Umbilical cord (tissue), 2 donors: ENCODE data around the gene UGT1A9. TPM values are rescaled to one million over a fixed set of nuclear protein-coding genes. Genes with fewer than 3 reads are reported as not detected.
"Not testable (repeated sequence)": the region's sequence is repeated elsewhere in the genome, so short reads cannot be mapped to it uniquely, and the experiment has no call there.

Source experiments
- DNase-seq: peaks from one replicate; pipeline ENCODE4 v3.0.0-alpha.2; 2015; ENCODE audit warnings: low spot score
- total RNA-seq: library from RNA; depleted of rRNA; stranded (reverse); fragments of >200 nt; gene quantifications from one replicate; pipeline ENCODE4 v1.2.3, GENCODE V29; 2014; ENCODE audit warnings: low replicate concordance; ENCODE audit not compliant: insufficient read depth

UGT1A9 gene
- total RNA-seq, result 0.48 TPM

DNA sequence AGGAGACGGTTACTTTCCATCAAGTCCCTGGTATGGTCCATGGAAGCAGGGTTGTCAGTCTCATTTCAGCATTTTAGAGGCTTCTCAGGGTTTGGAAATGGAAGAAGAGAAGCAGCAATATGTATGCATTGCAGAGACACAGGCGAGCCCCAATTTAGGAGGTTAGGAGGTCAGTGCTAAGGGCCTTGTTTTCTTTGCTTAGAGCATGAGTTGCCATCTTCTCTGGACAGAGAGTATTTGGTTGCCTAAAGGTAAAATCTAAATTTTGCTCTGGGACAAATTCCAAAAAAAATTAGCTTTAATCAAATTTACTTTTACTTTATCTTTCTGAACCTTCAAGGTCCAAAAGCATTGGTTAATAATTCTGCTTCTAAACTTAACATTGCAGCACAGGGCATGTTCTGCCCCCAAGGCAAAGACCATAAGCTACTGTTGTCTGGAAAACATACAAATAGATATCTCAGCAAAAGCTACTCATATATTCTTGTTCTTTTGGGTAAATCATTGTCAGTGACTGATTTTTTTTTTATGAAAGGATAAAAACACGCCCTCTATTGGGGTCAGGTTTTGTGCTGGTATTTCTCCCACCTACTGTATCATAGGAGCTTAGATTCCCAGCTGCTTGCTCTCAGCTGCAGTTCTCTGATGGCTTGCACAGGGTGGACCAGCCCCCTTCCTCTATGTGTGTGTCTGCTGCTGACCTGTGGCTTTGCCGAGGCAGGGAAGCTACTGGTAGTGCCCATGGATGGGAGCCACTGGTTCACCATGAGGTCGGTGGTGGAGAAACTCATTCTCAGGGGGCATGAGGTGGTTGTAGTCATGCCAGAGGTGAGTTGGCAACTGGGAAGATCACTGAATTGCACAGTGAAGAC lies at the start of gene UGT1A9:
Gene UGT1A9, plus strand, starts transcription at position 609 of the 872 bp plus-strand sequence. Its CDS starts 37 bp downstream, at position 646.
- DNase-seq, result no peak

GRCh38 chr2:233627331-233628025 lies 44.2 kb upstream of the UGT1A9 start:
- DNase-seq, result no peak

DNA sequence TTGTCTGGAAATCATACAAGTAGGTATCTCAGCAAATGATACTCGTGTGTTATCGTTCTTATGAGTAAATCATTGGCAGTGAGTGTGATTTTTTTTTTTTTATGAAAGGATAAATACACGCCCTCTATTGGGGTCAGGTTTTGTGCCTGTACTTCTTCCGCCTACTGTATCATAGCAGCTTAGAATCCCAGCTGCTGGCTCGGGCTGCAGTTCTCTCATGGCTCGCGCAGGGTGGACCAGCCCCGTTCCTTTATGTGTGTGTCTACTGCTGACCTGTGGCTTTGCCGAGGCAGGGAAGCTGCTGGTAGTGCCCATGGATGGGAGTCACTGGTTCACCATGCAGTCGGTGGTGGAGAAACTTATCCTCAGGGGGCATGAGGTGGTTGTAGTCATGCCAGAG lies 35.4 kb upstream of the UGT1A9 start, which contains the start of gene UGT1A10:
Gene UGT1A10, plus strand, starts transcription at position 143 of the 400 bp plus-strand sequence. Its CDS starts 75 bp downstream, at position 218.
- not testable (repeated sequence) for DNase-seq

- DNase-seq, result no peak
These were observed 32.9 kb upstream of the UGT1A9 start for GRCh38 chr2:233638836-233639235.

DNA sequence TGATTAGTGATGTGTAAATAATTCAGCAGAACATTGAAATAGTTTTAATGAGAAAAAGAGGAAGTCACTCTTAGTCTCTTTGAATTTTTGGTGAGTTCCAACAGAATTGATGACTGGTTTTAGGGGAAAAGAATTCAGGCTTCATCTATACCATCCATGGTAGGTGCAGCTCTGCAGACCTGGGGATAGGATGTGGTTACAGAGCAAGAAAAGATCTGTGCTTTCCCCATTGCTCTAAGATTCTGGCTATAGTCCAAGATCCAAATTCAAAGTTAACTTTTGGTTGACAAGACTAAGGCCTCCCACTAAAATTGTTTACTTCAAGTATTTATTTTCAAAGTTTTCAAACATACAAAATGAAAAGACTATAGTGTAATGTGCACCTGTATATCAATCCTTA lies 31.8 kb upstream of the UGT1A9 start:
- DNase-seq, result no peak

- DNase-seq, result no peak
These were observed 28.6 kb upstream of the UGT1A9 start for GRCh38 chr2:233643128-233643527.

DNA sequence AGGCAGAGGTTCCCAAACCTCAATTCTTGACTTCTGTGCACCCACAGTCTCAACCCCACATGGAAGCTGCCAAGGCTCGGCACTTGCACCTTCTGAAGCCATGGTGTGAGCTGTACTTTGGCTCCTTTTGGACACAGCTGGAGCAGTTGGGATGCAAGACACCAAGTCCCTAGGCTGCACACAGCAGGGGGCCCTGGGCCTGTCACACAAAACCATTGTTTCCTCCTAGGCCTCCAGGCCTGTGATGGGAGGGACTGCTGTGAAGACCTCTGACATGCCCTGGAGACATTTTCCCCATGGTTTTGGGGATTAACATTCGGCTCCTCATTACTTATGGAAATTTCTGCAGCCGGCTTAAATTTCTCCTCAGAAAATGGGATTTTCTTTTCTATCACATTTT lies 25.7 kb upstream of the UGT1A9 start:
- DNase-seq, result not testable (repeated sequence)

- no peak for DNase-seq
These were observed 20.7 kb upstream of the UGT1A9 start for GRCh38 chr2:233650981-233651380.

DNA sequence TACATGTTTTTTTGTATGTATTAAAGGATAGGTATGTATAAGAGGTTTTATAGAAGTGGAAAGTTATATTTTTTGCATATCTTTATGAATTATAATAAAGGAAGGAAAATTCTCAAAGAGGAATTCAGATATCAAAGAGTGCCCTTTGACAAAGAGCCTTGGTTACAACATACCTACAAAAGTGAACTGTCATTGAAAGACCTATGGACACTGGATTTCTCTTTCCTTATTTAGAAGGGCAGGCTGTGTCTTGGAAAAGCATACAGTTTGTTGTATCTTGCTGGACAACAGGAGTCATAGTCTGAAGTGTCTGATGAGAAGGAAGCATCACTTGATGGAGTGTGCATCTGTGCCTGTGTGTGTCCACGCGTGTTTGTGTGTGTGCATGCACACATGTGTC lies 20.3 kb upstream of the UGT1A9 start:
- DNase-seq, result no peak

GRCh38 chr2:233654501-233654900 lies 17.2 kb upstream of the UGT1A9 start:
- DNase-seq, result no peak

DNA sequence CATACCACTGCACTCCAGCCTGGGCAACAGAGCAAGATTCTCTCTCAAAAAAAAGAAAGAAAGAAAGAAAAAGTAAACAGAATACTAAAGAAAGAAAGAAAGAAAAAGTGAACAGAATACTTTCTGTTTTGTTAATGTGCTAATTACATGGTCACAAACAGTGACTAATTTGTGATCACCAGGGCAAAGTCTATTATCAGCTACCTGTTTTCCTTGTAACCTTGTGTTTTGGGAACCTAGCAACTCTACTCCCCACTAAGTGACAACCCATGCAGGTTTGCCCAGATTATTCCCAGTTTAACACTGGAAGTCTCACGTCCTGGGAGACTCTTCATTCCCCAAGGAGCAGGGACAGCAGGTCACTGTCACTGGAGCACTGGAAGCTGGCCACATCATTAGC lies 16.7 kb upstream of the UGT1A9 start:
- no peak for DNase-seq

- not testable (repeated sequence) for DNase-seq
These were observed 15.8 kb upstream of the UGT1A9 start for GRCh38 chr2:233655943-233656342.

DNA sequence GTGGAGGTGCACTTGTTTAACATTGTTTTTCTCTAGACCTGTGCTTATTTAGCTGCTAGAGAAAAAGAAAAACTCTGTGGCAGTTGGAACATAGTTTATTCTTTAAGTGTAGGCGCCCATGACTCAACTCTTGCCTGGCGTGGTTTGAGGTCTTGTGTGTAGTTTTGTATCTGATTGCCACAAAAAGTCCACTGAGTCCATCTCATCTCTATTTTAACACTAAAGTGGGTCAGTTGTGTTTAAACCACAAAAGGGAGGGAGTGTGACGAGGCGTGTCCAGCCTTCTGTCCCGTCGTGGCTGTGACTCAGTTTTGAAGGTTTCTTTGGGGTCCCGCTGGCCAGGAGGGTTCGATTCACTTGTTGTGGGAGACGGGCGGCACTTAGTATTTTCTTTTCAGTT lies 15.3 kb upstream of the UGT1A9 start:
- DNase-seq, result no peak

DNA sequence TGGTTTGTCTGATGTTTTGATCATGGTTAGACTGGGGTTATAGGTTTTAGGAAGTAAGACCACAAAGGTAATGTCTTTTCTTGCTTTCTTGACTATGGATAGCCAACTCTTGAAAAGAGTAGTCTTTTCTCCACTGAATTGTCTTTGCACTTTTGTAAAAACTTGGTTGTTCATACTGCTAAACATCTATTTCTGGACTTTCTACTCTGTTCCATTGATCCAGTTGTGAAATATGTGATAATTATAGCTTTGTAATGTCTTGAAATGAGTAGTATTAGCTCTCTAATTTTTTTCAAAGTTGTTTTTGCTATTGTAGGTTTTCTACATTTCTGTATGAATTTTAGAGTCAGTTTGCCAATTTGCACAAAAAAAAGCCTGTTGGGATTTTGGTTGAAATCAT lies 13.1 kb upstream of the UGT1A9 start:
- no peak for DNase-seq

GRCh38 chr2:233663911-233664310 lies 7.8 kb upstream of the UGT1A9 start:
- no peak for DNase-seq

- no peak for DNase-seq
These were observed 3.0 kb upstream of the UGT1A9 start for GRCh38 chr2:233668605-233669260.

- DNase-seq, result no peak
These were observed 1.2 kb downstream of the UGT1A9 start for GRCh38 chr2:233672886-233673285.

GRCh38 chr2:233673896-233674295 lies 2.2 kb downstream of the UGT1A9 start:
- no peak for DNase-seq

GRCh38 chr2:233674314-233674713 lies 2.6 kb downstream of the UGT1A9 start:
- no peak for DNase-seq

DNA sequence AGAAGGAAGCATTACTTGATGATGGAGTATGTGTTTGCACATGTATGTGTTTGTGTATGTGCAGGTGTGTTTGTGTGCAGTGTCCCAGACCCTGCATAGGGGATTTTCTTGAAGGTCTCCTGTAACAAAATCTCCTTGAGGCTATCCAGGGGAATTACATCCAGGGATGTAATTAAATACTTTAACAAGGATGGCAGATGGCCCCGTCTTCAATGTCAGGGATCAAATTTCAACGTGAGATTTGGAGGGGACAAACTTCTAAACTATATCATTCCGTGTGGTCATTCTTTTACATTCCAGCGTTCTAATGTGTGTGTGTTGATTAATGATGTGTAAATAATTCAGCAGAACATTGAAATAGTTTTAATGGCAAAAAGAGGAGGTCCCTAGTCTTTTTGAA lies 3.3 kb downstream of the UGT1A9 start:
- no peak for DNase-seq

GRCh38 chr2:233676046-233676445 lies 4.3 kb downstream of the UGT1A9 start:
- DNase-seq, result no peak

GRCh38 chr2:233679196-233679595 lies 7.5 kb downstream of the UGT1A9 start:
- DNase-seq, result no peak
